PC-3 (cell line): ENCODE results near the gene SPRY4. TPM values are rescaled to one million over a fixed set of nuclear protein-coding genes. Genes with fewer than 3 reads are reported as not detected.

Experiments
- ATAC-seq: fragments of 200-7000 bp; cut with Tn5 transposase; 2 replicates; pipeline ENCODE4 v1.9.1; 2020; ENCODE audit warnings: mild to moderate bottlenecking, moderate library complexity
- BruUV-seq: library from RNA; stranded (reverse); fragments of 400-500 nt; replicated peaks from 2 replicates; lab custom pipeline; 2021; lab: Mats Ljungman, UMichigan
- CTCF ChIA-PET: fragments of 300-600 bp; sonication (Branson Sonifier 250); formaldehyde crosslinking; loops from one replicate; lab custom pipeline; 2022; ENCODE audit warnings: antibody characterized with exemption; lab: Charles Lee
- POLR2A ChIA-PET: fragments of 300-600 bp; sonication (Branson Sonifier 250); formaldehyde crosslinking; loops from one replicate; lab custom pipeline; 2022; ENCODE audit warnings: antibody characterized with exemption; ENCODE audit not compliant: unreplicated experiment; lab: Charles Lee
- DNase-seq: peaks from one replicate; pipeline ENCODE4 v3.0.0-alpha.2; 2015
- H2AFZ ChIP-seq: fragments of 300-600 bp; sonication (generic); 2 replicates; pipeline ENCODE4 v1.6.0; 2016; ENCODE audit warnings: antibody characterized with exemption, low read length
- H3F3A ChIP-seq: fragments of 300-600 bp; sonication (generic); one replicate; pipeline ENCODE4 v1.6.0; 2017; ENCODE audit warnings: antibody characterized with exemption, low read length, control low read depth, mild to moderate bottlenecking; ENCODE audit not compliant: unreplicated experiment
- H3K27ac ChIP-seq: fragments of 300-600 bp; sonication (generic); 2 replicates; pipeline ENCODE4 v1.5.1; 2016; ENCODE audit warnings: mild to moderate bottlenecking, low read length
- H3K27me3 ChIP-seq: fragments of 300-600 bp; sonication (generic); 2 replicates; pipeline ENCODE4 v1.6.1; 2016; ENCODE audit warnings: low read length, mixed read lengths
- H3K36me3 ChIP-seq: fragments of 300-600 bp; sonication (generic); 2 replicates; pipeline ENCODE4 v1.6.1; 2016; ENCODE audit warnings: low read depth, mixed run types, low read length, mixed read lengths
- H3K4me1 ChIP-seq: fragments of 300-600 bp; sonication (generic); 2 replicates; pipeline ENCODE4 v1.5.1; 2016; ENCODE audit warnings: low read length; ENCODE audit not compliant: insufficient read depth
- H3K4me2 ChIP-seq: fragments of 300-600 bp; sonication (generic); 2 replicates; pipeline ENCODE4 v1.6.0; 2016; ENCODE audit warnings: low read length
- H3K4me3 ChIP-seq: fragments of 300-600 bp; sonication (generic); 2 replicates; pipeline ENCODE4 v1.5.1; 2016; ENCODE audit warnings: mild to moderate bottlenecking, low read length, mixed read lengths
- H3K79me2 ChIP-seq: fragments of 300-600 bp; sonication (generic); 2 replicates; pipeline ENCODE4 v1.6.1; 2017; ENCODE audit warnings: low read length, mixed read lengths
- H3K9ac ChIP-seq: fragments of 300-600 bp; sonication (generic); 2 replicates; pipeline ENCODE4 v1.6.0; 2016; ENCODE audit warnings: mild to moderate bottlenecking, low read length
- H3K9me2 ChIP-seq: fragments of 300-600 bp; sonication (generic); replicated peaks from 2 replicates; pipeline ENCODE4 v1.6.1; 2016; ENCODE audit warnings: mixed run types, low read length, mixed read lengths
- H3K9me3 ChIP-seq: fragments of 300-600 bp; sonication (generic); 2 replicates; pipeline ENCODE4 v1.6.1; 2016; ENCODE audit warnings: low read length, mixed read lengths
- H4K20me1 ChIP-seq: fragments of 300-600 bp; sonication (generic); 2 replicates; pipeline ENCODE4 v1.6.1; 2016; ENCODE audit warnings: low read length, mixed read lengths
- CTCF ChIP-seq: fragments of 300-600 bp; sonication (generic); conservative IDR thresholded peaks from 2 replicates; pipeline ENCODE4 v1.5.1; 2017; ENCODE audit warnings: antibody characterized with exemption, low read depth, mild to moderate bottlenecking, low read length
- EZH2 ChIP-seq: fragments of 300-600 bp; sonication (generic); IDR thresholded peaks from one replicate; pipeline ENCODE4 v1.6.1; 2017; ENCODE audit warnings: antibody characterized with exemption, mild to moderate bottlenecking, low read length; ENCODE audit not compliant: unreplicated experiment
- EZH2phosphoT487 ChIP-seq: fragments of 300-600 bp; sonication (generic); IDR thresholded peaks from 2 replicates; pipeline ENCODE4 v1.6.1; 2018; ENCODE audit warnings: mild to moderate bottlenecking, antibody characterized with exemption, low read length, borderline replicate concordance
- intact Hi-C: fragments of 100-400 bp; cut with micrococcal nuclease; formaldehyde crosslinking; loops from 2 replicates; pipeline ENCODE4 v1.9.0; 2023
- total RNA-seq: library from RNA; depleted of rRNA; stranded (reverse); fragments of >200 nt; gene quantifications from 2 replicates; pipeline ENCODE4 v1.2.3, GENCODE V29; 2014

SPRY4 gene
- total RNA-seq, 1 experiment from 2014 or later, result 38.4 TPM

- POLR2A ChIA-PET, result no interaction called here
Observed at GRCh38 chr5:142343531-142343930, 18.7 kb upstream of the SPRY4 start.

GRCh38 chr5:142342128-142342981 is 17.5 kb upstream of the SPRY4 start:
- Histone ChIP-seq H3F3A (no peaks in the 10 kb centered on the region), H3K4me3 (no peak overlapping the region), H3K9me3 (no peaks in the 10 kb centered on the region), H2AFZ (peak overlapping the region; percentile 72; the same call in 1 of the 2 replicates), H3K4me1 (peaks cover 14% of the 10 kb centered on the region), H3K9ac (peak overlapping the region; percentile 34; the same call in 1 of the 2 replicates), H3K4me2 (peak overlapping the region; percentile 29; the same call in 1 of the 2 replicates), H4K20me1 (no peaks in the 10 kb centered on the region), H3K27me3 (no peaks in the 10 kb centered on the region), H3K36me3 (no peaks in the 10 kb centered on the region; the same call in 1 of the 2 replicates), H3K27ac (peak overlapping the region; percentile 86), H3K79me2 (no peaks in the 10 kb centered on the region), H3K9me2 (no peaks in the 10 kb centered on the region)
- no peak for TF ChIP-seq EZH2phosphoT487
- no peak for TF ChIP-seq EZH2
- no peak for TF ChIP-seq CTCF
- peak; percentile 94 for ATAC-seq
- ChIA-PET POLR2A (no interaction called here), CTCF (no interaction called here)
- peak; percentile 45 for DNase-seq
- BruUV-seq, result TSS peak; percentile 44
- intact Hi-C loops, result no loop called here

More at GRCh38 chr5:142343531-142343930, 18.7 kb upstream of the SPRY4 start:
- no TSS peak for BruUV-seq
- DNase-seq (no peak), ATAC-seq (no peak)
- Histone ChIP-seq H3K27ac (no peak overlapping the region), H3F3A (no peaks in the 10 kb centered on the region), H3K4me2 (no peak overlapping the region), H3K9me3 (no peaks in the 10 kb centered on the region), H3K9ac (no peak overlapping the region), H3K79me2 (no peaks in the 10 kb centered on the region), H3K4me3 (no peak overlapping the region), H2AFZ (no peak overlapping the region), H3K4me1 (peaks cover 14% of the 10 kb centered on the region), H3K27me3 (no peaks in the 10 kb centered on the region), H3K9me2 (no peaks in the 10 kb centered on the region), H3K36me3 (no peaks in the 10 kb centered on the region; the same call in 1 of the 2 replicates), H4K20me1 (no peaks in the 10 kb centered on the region)
- no peak for TF ChIP-seq CTCF
- TF ChIP-seq EZH2, result no peak
- no peak for TF ChIP-seq EZH2phosphoT487
- CTCF ChIA-PET, result no interaction called here
- intact Hi-C loops, result no loop called here

- Histone ChIP-seq H2AFZ (no peak overlapping the region), H3K9me2 (no peaks in the 10 kb centered on the region), H3K4me3 (no peak overlapping the region), H3K9me3 (no peaks in the 10 kb centered on the region), H3K4me1 (peaks cover 14% of the 10 kb centered on the region), H3K9ac (no peak overlapping the region), H3K79me2 (no peaks in the 10 kb centered on the region), H3K36me3 (no peaks in the 10 kb centered on the region; the same call in 1 of the 2 replicates), H3K27ac (no peak overlapping the region), H3K4me2 (no peak overlapping the region), H3K27me3 (no peaks in the 10 kb centered on the region), H3F3A (no peaks in the 10 kb centered on the region), H4K20me1 (no peaks in the 10 kb centered on the region)
- ATAC-seq (no peak), DNase-seq (no peak)
- TF ChIP-seq CTCF, result no peak
- intact Hi-C loops, result no loop called here
- ChIA-PET POLR2A (no interaction called here), CTCF (no interaction called here)
- no TSS peak for BruUV-seq
Observed at GRCh38 chr5:142339781-142340180, 15.0 kb upstream of the SPRY4 start.
